ENCODE measurements around the gene ZNF837.

The ZNF837 gene

DNA sequence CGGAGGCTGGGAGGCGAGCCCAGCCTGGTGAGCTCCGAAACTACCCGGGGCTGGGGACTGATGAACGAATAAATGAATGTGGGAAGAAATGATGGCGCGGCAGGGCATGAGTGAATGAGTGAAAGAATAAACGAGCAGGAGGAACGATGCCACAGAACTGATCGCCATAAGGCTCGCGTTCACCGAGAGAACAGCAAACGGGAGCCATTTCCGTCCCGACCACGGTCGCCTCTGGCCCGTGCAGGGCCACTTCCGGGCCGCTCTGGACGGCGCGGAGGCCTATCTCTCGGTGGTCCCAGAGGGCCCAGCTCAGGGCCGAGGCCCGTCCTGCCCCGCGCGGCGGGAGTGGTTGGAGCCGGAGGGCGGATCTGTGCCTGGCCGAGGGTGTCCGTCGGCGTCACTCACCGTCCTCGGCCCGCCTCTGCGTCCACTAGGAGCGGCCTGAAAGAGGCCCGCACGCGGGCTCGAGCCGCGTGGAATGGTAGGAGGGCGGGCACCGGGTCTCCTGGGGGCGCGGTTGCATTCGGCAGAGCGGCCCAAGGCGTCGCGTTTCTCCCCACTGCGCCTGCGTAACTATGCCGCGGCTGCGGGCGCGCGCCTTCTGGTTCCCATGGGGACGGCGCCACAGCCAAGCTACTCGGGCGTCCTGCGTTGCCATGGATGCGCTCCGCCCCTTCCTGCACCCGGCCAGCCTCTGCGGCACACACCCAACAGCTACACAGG is 18.4 kb downstream of the ZNF837 start, which contains the start of gene ZNF497:
ZNF497 (minus strand) TSS at position 480 of the 723 bp plus-strand sequence. CDS start 5,116 bp downstream, outside the sequence.
- ChIA-PET CTCF (interaction anchor here (0.6 to 3.2 kb wide), 12 partner anchors 11 to 157 kb away, joined by 3 to 14 read pairs (median 4); partner anchors contain the start of genes ZBTB45, ZNF132 and ZSCAN22), POLR2A (interaction anchor here (0.6 to 1.0 kb wide), 6 partner anchors 11 to 1078 kb away, joined by 3 to 9 read pairs (median 4); partner anchors contain the start of genes ERVK3-1, RPS5 and ZNF552)
- DNase-seq (ENCODE audit: extremely low spot score), result peak; percentile 100
- TF ChIP-seq, protein P1, sequence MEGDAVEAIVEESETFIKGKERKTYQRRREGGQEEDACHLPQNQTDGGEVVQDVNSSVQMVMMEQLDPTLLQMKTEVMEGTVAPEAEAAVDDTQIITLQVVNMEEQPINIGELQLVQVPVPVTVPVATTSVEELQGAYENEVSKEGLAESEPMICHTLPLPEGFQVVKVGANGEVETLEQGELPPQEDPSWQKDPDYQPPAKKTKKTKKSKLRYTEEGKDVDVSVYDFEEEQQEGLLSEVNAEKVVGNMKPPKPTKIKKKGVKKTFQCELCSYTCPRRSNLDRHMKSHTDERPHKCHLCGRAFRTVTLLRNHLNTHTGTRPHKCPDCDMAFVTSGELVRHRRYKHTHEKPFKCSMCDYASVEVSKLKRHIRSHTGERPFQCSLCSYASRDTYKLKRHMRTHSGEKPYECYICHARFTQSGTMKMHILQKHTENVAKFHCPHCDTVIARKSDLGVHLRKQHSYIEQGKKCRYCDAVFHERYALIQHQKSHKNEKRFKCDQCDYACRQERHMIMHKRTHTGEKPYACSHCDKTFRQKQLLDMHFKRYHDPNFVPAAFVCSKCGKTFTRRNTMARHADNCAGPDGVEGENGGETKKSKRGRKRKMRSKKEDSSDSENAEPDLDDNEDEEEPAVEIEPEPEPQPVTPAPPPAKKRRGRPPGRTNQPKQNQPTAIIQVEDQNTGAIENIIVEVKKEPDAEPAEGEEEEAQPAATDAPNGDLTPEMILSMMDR (IDR thresholded peaks at IDR 0.05; ENCODE audit: control extremely low read depth, extremely low read depth, low read depth, missing control alignments), result no peak

DNA sequence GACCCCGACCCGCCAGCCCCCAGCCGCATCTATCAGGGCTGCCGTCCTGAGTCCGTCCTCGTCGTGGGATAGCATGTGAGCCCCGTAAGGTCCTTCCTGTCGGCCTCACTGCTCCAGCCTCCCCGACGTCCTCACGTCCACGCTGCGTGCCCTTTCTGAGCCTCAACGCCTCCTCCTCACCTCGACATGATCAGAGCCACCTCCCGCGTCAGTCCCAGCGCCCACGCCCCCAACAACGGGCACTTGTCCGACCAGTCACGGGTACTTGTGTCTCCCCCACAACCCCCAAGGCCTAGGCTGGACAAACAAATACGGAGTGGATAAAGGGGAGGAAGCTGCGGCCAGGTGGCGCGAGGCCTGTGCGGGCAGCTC is 18.9 kb downstream of the ZNF837 start:
- TF ChIP-seq, protein P1 (IDR thresholded peaks at IDR 0.05; ENCODE audit: control extremely low read depth, extremely low read depth, low read depth, missing control alignments), result no peak
- CTCF ChIA-PET, result interaction anchor here (0.6 to 3.2 kb wide), 11 partner anchors 11 to 158 kb away, joined by 3 to 14 read pairs (median 5); partner anchors contain the start of genes ZBTB45, ZNF132 and ZSCAN22
- POLR2A ChIA-PET, result interaction anchor here (1.0 kb wide), 2 partner anchors 10 to 57 kb away, joined by 3 to 9 read pairs; partner anchors contain the start of gene ERVK3-1
- peak; percentile 68 for DNase-seq (ENCODE audit: extremely low spot score)

DNA sequence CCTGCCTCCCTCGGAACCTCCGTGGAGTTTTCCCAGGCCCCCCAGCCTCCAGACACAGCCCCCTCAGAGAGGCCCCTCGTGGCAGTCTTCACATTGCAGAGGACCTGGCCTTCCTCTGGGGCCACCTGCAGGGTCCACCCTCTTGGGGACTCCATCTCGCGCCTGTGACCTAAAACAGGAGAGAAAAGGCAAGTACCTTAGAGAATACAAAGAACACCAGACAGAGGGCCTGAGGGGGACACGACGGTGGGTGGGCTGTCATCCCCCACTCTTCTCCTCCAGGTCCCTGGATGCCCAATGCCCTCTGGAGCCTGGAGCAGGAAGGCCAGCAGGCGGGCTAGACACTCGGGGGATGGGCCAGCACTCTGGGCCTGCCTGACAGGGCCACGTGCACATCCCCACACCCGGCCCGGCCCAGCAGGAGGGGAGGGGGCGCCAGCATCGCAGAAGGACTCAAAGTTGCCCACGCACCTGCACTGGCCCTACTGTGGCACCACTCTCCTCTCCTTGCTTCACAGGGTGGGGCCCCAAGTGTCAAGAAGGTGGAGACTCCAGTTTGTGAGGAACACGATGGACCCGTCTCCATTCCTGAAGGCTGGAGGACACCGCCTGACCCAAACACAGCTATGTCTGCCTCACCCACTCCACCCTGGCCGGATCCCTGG is 23.2 kb downstream of the ZNF837 start:
- TF ChIP-seq, protein P1 (IDR thresholded peaks at IDR 0.05; ENCODE audit: control extremely low read depth, extremely low read depth, low read depth, missing control alignments), result no peak
- no peak for DNase-seq (ENCODE audit: extremely low spot score)
- ChIA-PET CTCF (no interaction called here), POLR2A (no interaction called here)

DNA sequence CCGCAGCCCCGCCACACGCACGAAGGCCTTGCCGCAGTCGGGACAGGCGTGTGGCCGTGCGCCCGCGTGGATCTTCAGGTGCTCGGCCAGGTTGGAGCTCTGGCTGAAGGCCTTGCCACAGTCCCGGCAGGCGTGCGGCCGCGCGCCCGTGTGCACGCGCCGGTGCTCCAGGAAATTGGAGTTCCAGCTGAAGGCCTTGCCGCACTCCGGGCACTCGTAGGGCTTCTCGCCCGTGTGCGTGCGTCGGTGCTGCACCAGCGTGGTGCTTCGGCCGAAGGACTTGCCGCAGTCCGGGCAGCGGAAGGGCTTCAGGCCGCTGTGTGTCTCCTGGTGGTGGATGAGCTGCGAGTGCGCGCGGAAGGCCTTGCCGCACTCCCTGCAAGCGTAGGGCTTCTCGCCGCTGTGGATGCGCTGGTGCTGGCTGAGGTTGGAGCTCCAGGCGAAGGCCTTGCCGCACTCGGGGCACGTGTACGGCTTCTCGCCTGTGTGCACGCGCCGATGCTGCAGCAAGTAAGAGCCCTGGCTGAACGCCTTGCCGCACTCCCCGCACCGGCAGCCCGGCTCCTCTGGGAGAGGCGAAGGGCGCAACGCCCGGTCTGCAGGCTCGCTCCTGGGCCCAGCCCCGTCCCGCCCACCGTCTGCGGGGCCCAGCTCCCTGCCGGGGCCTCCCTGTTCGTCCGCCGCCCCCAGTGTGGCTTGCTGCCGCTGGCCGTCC is 23.9 kb downstream of the ZNF837 start:
- POLR2A ChIA-PET, result interaction anchor here (0.6 kb wide), 1 partner anchor 205 kb away, joined by 4 read pairs; no protein-coding TSS in a partner anchor
- DNase-seq (ENCODE audit: extremely low spot score), result no peak
- TF ChIP-seq, protein P1 (IDR thresholded peaks at IDR 0.05; ENCODE audit: control extremely low read depth, extremely low read depth, low read depth, missing control alignments), result no peak

DNA sequence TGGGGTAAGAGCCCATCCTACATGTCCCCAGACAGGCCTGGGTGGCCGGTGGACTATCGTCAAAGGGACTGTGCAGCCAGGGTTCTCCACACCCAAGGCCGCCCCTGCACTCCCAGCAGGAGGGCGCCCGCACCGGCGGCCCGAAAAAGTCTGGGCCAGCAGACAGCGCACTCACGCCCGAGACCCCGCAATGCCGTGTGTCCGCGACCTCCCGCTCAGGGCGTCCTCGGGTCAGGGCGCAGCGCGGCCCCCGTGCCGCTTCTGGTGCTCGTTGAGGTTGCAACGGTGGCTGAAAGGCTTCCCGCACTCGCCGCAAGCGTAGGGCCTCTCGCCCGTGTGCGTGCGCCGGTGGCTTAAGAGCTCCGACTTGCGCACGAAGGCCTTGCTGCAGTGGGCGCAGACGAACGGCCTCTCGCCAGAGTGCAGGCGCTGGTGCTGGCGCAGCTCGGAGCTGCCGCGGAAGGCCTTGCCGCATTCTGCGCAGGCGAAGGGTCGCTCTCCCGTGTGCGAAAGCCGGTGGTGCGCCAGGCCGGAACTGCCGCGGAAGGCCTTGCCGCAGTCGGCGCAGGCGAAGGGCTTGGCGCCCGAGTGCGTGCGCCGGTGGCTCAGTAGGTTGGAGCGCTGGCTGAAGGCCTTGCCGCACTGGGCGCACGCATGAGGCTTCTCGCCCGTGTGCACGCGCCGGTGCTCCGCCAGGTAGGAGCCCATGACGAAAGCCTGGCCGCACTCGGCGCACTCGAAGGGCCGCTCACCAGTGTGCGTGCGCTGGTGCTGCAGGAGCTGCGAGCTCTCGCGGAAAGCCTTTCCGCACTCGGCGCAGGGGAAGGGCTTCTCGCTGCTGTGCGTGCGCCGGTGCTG is 24.7 kb downstream of the ZNF837 start:
- ChIA-PET POLR2A (interaction anchor here (0.6 kb wide), 1 partner anchor 206 kb away, joined by 4 read pairs; no protein-coding TSS in a partner anchor), CTCF (no interaction called here)
- TF ChIP-seq, protein P1 (IDR thresholded peaks at IDR 0.05; ENCODE audit: control extremely low read depth, extremely low read depth, low read depth, missing control alignments), result no peak
- no peak for DNase-seq (ENCODE audit: extremely low spot score)

More for the DNA sequence above, 23.9 kb downstream of the ZNF837 start:
- CTCF ChIA-PET, result no interaction called here

Data from GM10248 (cell line).